ENCODE data around the gene GAN.

Gene GAN

DNA sequence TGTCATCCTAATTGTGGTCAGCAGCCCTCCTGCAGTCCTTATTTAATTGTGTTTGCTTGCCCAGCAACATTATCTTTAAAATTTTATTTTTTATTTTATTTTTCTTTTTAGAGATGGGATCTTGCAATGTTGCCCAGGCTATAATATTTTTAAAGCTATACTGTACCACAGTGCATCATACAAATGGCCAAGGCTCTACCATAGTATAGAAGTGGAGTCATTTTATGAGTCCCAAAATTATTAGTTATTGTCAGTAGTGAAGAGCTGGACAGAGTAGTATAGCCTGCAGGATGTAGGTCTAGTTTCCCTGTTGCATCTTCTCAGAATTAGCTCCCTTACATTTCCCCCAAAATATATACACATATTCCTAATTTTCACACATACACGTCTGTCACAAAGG lies 44.1 kb downstream of the GAN start:
- no peak for DNase-seq

DNA sequence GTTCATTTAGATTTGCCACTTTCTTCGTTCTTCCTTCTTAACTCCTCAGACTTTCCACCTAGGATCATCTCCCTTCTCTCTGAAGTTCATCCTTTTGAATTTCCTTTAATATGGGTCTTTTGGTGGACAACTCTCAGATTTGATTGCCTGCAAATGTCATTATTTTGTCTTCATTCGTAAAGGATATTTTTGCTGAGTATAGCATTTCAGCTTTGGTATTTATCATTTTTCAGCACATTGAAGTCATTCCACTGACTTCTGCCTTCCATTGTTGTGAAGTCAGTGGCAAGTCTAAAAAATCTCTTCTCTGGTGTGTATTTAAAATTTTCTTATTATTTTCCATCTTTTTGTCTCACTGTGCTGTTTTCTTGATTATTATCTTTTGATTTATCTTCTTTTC lies 45.4 kb downstream of the GAN start:
- no peak for DNase-seq

DNA sequence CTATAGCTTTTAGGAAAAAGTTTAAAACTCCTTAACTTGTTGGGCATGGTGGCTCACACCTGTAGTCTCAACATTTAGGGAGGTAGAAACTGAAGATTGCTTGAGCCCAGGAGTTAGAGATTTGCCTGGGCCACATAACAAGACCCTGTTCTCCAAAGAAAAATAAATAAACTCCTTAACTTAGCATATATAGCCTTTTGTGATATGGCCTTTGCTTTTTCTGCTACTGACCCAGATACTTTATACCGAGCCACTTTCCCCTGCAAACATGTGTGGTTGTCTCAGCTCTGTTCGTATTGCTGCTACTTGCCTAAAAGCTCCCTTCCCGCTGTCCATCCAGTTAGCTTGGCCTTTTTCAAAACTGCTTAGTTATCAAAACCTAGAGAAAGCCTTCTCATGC lies 51.0 kb downstream of the GAN start:
- DNase-seq, result no peak

DNA sequence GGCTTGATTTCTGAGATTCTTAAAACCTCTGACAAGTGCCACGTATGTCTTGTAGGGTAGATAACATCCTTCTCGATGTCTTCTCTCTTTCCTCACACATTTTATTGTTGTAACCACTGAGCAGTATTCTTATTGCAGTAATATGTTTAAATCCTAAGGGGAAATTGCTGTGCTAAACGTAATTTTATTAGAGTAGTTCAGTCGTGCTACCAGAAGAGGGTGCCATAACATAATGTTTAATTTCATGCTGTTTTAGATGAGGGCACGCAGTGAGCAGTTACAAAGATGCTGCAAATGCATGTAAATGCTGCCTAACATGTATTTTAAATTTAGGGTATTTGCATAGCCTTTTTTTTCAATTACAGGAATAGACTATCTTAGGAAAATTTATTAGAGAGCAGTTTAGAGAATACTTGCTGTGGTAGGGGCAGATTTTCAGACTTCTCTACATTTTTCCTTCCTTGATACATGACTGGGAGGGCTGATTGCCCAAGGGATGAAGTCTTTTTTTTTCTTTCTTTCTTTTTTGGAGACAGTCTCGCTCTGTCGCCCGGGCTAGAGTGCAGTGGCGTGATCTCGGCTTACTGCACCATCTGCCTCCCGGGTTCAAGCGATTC lies 51.7 kb downstream of the GAN start:
- no peak for DNase-seq

DNA sequence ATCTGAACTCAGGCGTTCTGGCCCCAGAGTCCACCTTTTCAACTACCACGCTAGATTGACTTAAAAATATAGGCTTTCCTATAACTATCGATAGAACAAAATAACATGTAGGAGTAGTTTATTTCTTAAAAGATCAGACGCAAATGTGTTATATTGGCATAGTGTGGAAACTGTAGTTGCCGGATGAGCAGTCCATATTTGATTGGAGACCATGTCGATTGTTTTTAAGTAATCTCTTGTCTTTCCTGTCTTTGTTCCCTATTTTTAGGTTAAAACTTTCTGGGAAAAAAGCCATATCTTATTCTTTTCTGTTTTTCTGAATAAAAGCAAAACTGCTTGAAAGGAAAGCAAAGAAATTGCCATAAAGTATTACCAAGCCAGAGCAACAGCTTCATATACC lies 53.1 kb downstream of the GAN start:
- no peak for DNase-seq

DNA sequence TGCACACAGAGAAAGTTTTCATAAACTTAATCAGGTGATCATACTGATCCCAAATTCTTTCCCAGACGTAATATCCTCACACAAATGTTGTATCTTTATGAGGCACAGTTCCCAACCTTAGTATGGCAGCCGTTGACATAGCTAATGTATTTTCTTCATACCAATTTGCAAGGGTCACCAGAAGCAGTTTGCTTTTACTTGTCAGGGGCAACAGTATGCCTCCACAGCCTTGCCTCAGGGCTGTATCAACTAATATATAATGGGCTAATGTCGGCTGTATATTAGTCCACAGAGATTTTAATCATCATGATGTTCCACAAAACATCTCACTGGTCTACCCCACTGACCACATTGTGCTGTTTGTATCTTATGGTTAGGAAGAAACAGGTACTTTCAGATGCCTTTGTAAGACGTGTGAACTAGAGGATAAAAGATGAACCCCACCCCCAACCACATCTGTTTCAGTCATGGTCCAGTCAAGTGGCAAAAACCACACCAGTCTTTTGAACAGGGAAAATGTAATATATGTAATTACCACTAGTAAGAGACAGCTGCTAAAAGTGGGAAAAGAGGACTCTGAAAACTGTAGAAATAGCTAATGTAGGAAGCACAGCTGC lies 55.2 kb downstream of the GAN start:
- DNase-seq, result no peak

DNA sequence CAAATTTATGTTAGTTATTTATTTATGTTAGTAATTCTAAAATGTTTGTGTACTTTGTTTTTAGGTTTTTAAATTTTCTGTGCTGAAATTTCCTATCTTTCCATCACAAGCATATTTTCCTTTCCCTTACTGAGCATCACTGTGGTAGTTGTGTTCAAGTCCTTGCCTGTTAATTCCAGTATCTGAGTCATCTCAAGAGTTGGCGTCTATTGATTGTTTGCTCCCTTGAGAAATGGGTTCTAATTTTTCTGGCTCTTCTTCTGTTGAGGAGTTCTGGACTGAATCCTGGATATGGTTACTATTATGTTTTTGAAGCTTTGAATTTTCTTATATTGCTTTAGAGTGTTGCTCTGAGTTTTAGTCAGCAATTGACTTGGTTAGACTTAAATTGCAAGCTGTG lies 56.3 kb downstream of the GAN start:
- DNase-seq, result no peak

DNA sequence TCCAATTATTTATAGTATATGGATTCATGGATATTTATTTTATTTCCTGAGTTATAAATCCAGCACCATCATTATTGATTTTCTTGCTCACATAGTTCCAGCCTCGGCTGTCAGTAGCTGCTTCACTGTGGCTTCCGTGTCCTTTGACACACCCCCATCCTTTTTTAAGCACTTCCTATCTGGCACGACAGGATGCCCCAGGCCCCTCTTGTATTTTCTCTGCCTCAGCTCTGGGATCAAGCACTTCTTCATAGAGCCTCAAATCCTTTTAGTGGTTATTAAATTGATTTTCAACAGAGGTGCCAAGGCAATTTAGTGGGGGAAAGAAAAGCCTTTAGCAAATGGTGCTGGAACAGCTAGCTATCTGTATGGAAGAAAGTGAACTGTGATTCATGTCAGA lies 59.8 kb downstream of the GAN start:
- no peak for DNase-seq

DNA sequence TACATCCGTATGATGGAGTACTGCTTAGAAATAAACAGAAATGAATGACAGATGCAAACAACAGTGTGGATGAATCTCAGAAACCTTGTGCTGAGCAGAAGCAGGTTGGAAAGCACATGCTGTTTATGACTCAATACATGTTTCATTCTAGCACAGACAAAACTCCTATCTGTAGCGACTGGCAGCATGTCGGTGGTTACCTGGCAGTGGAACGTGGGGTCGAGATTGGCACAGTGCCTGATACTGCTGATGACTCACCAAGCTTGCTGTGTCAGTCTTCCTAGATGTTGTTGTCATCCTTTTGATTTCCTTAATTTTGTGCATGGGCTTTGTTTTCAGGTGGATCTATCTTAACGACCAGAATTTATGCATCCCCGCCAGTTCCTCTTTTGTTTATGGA lies 62.1 kb downstream of the GAN start:
- DNase-seq, result no peak

DNA sequence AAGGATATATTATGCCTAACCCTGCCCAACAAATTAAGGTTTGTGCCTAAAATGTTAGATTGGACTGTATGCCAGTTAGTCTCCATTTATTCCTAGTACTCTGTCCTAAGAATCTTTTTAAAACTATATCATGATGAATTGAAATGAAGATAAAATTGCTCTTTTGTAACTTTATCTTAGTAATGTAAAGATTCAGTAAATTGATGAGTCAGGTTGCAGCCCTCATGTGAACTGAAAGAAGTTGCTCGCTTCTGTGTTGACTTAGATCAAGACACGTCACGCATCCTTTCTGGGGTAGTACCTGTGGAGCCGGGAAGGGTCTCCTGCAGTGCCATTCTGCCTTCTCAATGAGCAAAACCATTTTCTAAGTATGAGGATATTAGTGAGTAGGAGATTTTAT lies 63.3 kb downstream of the GAN start:
- DNase-seq, result no peak

DNA sequence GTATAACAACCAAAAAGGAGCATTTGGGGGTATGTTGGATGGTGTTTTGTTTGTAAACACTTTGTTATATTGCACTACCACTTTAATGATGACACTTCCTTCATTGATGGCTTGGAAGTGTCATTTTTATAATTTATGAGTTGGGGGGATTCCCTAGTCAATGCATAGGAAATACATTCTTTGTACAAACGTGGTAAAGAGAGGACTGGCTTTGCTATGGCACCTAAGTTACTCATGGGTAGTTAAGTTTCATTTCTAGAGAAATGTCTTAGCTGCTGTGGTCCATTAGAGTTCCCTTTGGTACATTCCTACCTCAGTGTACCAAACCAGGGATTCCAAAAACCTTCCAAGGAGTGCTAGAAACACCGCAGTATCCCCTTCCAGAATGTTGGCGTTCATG lies 66.2 kb downstream of the GAN start:
- DNase-seq, result no peak

DNA sequence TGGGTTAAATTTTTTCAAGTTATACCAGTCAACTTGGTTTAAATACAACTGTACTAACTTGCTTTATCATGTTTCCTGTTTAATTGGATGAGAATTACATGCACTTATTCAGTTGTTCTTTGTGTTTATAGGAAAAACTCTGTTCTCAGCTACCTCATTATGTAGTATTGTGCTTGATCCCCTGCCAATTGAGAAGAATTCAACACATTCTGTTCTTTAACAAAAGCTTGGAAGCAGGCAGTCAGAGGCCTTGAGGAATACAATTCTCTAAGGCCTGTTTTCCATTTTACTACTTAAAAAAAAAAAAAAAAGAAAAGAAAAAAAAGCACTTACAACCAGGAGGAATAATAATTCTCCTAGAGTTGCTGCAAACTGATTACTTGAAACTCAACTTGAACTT lies 69.2 kb downstream of the GAN start:
- no peak for DNase-seq

DNA sequence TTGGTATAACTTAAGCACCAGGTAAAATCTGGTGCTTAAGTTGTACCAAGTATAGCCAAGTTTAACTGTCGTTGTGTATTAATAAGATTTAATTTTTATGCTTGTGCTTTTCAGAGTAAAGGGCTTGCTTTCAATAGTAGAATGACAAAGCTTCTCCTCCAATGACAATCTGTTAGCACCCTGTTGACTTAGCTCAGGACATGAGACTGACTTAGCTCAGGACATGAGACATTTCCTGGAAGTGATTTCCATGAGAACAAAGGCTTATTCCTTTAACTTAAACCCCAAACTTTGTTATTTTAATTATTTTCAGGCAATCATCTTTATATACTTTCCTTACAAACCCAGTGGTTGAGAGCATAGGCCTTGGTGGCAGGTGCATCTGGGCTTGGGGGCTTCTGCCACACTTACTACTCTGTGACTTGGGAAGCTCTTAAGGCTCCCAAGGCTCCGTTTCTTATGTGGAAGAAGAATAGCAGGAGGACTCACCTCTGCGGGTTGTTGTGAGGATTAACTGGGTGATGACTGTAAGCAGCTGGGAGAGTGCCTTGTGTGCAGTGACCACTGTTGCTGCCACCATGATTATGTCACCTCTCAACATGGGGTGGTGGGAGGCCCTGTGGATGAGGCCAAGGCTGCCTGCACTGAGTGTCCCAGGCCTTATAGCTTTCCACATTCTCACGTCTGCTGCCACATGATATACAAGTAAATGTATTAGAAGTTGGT lies 70.4 kb downstream of the GAN start:
- no peak for DNase-seq

DNA sequence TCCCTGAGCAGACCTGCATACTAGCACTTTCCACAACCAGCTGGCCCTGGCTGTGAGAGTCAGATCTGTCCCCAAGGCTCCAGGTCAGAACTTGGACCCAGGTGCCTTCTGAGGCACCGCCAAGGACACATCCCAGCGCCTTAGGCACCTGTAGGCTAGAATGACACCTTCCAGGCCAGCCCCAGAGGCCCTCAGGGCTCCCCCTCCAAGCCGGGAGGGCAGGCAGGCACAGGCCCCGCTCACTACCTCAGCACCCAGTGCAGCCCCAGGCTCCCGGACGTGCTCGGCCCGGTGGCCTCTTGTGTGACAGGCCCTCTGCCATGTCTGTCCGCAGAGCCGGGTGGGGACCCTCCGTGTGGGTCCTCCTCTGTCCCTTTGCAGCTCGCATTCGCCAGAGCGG lies 73.6 kb downstream of the GAN start:
- DNase-seq, result no peak

DNA sequence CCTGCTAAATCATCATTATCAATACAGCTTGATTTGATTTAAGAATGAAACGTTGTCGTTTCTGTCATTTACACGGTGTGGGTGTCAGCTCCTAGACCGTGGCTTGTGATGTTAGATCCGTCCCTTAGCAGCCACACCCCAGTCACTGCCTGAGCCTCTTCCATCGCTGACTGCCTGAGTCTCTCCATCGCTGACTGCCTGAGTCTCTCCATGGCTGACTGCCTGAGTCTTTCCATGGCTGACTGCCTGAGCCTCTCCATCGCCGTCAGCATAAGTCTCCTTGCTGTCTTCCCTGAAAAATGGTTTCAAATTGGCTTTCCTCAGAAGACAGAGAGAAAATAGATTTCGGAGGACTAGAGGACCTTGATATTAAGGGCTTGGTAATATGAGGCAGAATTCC lies 76.1 kb downstream of the GAN start:
- no peak for DNase-seq

DNA sequence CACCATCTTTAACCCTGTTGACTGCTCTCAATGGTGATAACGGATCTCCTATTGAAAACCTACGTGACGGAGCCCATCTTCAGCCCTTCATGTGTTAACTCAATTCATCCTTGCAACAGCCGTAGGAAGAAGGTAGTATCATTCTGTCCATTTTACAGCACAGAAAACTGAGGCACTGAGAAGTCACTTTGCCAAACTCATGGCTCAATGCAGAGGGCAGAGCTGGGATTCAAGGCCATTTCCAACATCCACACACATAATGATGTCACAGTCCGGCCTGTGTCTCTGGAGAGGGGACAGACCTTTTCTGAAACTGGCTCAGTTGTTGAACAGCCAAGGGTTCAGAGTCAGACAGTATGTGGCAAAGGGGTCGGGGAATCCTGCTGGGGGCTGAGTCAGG lies 77.2 kb downstream of the GAN start:
- DNase-seq, result no peak

DNA sequence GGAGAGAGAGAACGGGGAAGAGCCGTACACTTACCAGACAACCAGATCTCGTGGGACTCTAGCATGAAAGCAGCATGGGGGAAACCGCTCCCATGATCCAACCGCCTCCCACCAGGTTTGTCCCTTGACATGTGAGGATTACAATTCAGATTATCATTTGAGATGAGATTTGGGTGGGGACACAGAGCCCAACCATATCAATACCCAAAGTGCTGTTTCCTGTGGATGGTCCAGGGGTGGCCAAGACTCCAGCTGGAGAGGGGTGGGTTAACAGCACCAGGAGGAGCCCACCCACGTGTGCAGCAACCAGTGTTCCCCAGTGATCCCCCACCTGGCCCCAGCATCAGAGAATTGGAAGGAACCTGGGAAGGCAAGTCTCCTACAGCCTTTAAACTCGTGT lies 79.7 kb downstream of the GAN start:
- DNase-seq, result no peak

DNA sequence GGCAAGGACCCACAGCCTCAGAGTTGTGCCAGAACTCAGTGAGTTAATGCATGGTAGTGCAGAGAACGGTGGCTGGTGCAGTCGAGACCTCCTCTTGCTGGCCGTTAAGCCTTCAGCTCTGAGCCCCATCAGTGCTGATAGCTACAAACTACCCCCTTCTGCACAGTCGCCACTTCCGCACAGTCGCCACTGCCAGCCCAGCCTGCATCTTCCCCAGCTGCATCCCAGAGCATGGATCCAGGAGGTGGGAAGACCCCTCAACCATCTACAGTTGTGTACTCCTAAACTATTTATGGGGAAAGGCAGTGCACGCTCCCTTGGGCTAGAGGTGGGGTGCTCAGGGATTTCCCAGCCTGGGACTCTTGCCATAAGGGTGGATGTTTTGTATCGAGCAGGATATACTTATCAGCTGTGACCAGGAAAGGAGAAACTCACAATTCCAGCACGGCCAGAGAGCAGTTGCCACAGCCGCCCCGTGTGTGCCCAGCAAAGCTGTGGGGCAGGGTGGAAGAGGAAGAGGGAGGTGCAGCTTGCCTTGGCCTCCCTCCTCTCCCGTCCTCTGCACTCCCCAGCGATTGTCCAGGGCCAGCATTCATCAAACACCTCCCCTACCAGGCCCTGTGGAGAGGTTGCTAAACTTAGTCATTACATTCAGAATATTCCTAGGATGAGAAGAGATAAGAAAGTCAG lies 80.3 kb downstream of the GAN start:
- DNase-seq, result no peak

DNA sequence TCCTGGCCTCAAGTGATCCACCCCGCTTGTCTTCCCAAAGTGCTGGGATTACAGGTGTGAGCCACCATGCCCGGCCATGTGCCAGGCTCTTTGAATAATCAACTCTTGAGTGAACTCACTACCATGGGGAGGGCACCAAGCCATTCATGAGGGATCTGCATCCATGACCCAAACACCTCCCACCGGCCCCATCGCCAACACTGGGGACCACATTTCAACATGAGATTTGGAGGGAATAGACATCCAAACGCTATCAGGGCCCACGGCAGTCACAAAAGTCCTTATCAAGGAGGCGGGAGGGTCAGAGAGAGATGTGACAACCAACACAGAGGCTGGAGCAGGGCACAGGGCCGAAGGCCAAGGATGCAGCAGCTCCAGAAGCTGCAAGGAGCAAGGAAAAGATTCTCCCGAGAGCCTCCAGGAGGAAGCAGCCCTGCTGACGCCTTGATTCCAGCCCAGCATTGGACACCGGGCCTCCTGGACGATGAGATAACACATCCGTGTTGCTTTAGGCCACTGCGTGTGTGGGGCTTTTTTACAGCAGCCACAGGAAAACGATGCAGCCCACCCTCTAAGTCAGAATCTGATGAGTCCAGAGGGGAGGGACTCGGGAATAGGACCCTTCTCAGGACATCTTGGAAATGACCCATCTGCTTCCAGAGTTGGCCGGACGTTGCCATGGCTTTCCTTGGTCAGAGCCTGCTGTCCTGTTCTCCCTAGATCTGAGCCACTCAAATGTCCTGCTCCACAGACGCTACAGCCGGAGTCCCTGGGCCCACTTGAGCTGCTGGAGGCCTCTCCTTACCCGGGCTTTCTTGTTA lies 82.5 kb downstream of the GAN start:
- DNase-seq, result no peak

DNA sequence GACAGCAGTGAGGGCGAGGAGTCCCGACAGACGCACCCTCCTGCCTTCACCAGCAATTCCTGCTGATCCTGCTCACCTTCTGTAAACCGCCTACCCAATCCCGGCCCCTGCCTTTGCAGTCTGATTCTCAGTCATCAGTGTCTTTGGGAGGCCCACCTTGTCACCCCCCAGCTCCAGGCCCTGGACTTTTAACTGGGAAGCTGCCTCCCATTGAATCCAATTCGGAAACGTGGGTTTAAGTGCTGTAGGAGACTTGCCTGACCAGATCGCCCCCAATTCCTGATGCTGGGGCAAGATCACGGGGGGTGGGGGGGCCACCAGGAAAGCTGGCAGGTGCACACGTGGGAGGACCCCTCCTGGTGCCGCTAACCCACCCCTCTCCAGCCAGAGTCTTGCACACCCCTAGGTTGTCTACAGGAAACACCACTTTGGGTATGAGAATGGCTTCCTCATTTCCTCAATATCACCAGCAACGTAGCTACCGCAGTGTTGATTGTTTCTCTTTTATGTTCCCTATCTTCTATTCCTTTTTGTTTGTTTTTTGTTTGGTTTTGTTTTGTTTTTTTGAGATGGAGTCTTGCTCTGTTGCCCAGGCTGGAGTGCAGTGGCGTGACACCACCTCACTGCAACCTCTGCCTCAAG lies 83.2 kb downstream of the GAN start:
- DNase-seq, result no peak

DNA sequence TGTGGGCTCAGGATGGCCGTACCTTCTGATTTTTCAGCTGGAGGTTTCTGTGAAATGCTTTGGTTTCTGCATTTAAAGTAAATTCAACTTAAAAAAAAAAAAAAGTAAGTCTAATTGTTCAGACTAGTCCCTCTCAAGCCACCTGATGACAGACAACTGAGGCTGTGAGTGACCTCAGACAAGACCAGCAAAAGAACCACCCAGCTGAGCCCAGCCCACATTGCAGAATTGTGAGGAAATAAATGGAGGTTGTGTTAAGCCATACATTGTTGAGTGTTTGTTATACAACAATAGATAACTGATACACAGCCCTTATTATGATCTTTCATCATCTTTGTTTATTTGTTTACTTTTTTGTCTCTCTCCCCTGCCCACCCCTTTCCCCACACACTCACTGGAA lies 85.1 kb downstream of the GAN start:
- DNase-seq, result no peak

DNA sequence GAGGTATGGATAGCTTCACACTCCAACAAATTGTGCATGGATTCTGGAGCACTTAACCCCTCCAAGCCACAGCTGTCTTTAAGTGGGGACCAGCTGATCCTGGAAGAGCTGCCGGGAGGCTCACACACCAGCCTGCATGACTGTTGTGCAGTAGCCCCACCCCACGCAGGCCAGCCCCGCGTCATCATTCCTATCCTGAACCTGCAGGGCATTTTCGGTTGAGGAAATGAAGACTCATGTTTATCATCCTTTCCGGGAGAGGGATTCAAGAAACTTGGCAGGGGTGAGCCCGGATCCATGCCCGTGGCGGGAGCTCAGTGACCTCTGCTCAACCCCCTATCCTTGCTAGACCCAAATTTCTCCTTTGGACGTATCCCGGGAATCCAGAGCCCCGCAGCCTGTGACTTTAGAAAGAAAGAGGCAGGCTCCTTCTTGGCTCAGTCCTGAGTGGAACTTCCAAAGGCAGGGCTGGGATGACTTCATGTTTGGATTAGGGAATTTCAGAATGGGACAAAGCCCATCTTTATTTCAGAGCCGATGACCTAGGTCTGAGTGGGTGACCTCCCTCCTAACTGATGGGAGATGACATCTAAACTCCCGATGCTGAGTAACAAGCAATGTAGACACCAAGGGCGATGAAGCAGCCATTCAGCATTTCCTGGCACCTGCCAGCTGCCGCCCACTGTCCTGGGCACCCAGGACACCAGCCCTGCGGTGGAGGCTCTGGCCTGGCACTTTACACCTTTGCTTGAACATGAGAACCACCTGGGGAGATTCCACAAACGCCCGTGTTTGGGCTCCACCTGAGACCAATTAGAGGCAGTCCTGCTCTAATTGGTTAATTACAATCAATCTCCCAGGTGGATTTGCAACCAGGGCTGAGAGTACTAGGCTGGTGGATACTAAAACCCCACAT lies 86.5 kb downstream of the GAN start:
- no peak for DNase-seq

All from NCI-H187 treated with DMSO at 0.1 percent for 48 hours (cell line).